ENCODE measurements around the gene GDPD3. TPM values are rescaled to one million over a fixed set of nuclear protein-coding genes. Genes with fewer than 3 reads are reported as not detected.

The GDPD3 gene
- total and polyA plus RNA-seq, 9 of the 15 experiments (the other 6 are each of a cell fraction or from before 2014, with no cell fraction given), result 0.47 to 3.9 (median 1.1) TPM

GRCh38 chr16:30096105-30096861, 17.1 kb downstream of the GDPD3 start, which contains the start of gene YPEL3:
Gene YPEL3 (minus strand): TSS chr16:30096213. CDS start chr16:30095482, 731 bp downstream.
- FAIRE-seq (peak; percentile 56), DNase-seq (ENCODE audit: extremely low read depth in 1 of 4, low spot score in 3 of 4) (peak; percentile 93 to 98 (median 98)), ATAC-seq (peak; percentile 73)
- CTCF ChIA-PET (ENCODE audit: low intra/inter-chr PET ratio), result no interaction called here
- intact Hi-C loops (cut with micrococcal nuclease), result loop anchor here (10.0 kb wide), 1 partner anchor 559 kb away; the partner anchor contains the start of genes FBRS and PRR14
- Histone ChIP-seq H3K27me3 (ENCODE audit: control insufficient read depth in 2 of 2, insufficient read depth in 2 of 2, low read length in 2 of 2) (no peaks in the 10 kb centered on the region), H3K4me1 (replicated peaks in 1 of 2; ENCODE audit: control insufficient read depth in 2 of 2, insufficient read depth in 2 of 2, low read length in 2 of 2) (peaks cover 28 to 51% of the 10 kb centered on the region in 2 experiments), H3K9ac (ENCODE audit: insufficient read depth in 1 of 2, low read depth in 2 of 2, low read length in 2 of 2) (peak within 1 kb of the TSS; percentile 71 to 91), H3K4me2 (ENCODE audit: insufficient read depth, low read length) (peak within 1 kb of the TSS; percentile 78), H3K36me3 (ENCODE audit: control insufficient read depth, insufficient read depth, low read length) (no peaks in the 10 kb centered on the region; the same call in 2 of the 3 replicates), H3K9me1 (ENCODE audit: control insufficient read depth, insufficient read depth, low read length) (no peaks in the 10 kb centered on the region), H3K27ac (ENCODE audit: extremely low read depth, low read depth, low read length) (peak within 1 kb of the TSS; percentile 88), H4K20me1 (replicated peaks; ENCODE audit: control insufficient read depth, insufficient read depth, low read length) (no peaks in the 10 kb centered on the region), H3K9me3 (replicated peaks; ENCODE audit: control insufficient read depth, insufficient read depth, low read depth, low read length) (peaks cover 21% of the 10 kb centered on the region), H3K79me2 (ENCODE audit: control insufficient read depth, insufficient read depth, low read length) (peaks cover 3% of the 10 kb centered on the region; the same call in 1 of the 3 replicates), H3K4me3 (peak within 1 kb of the TSS; percentile 33), H2AFZ (ENCODE audit: low read depth, low read length) (peak within 1 kb of the TSS; percentile 96)
- in situ Hi-C loops (cut with MboI), result no loop called here
- BruUV-seq (replicated peaks), result TSS peak; percentile 61
- POLR2A ChIA-PET, result interaction anchor here (1.0 to 1.7 kb wide), 5 partner anchors 15 to 22 kb away, joined by 3 to 5 read pairs (median 3); no protein-coding TSS in a partner anchor
- 28% methylated on average over 24 of the region's 77 CpGs for WGBS (ENCODE audit: insufficient coverage, low coverage, missing lambda C conversion rate)
- peak; percentile 50 for TF ChIP-seq POLR2B (IDR thresholded peaks at IDR 0.05; ENCODE audit: low read depth, partially characterized antibody)
- peak in 1 of 3 experiments; percentile 18 for TF ChIP-seq YY1 (IDR thresholded peaks at IDR 0.05; ENCODE audit: borderline replicate concordance in 1 of 3, control insufficient read depth in 1 of 3, extremely low read depth in 1 of 3, insufficient read depth in 3 of 3, insufficient read length in 1 of 3, insufficient replicate concordance in 2 of 3, low read depth in 1 of 3, low read length in 2 of 3)
- no peak for TF ChIP-seq ZNF436 (CRISPR knock-in tag; IDR thresholded peaks at IDR 0.05)
- no peak for TF ChIP-seq MECOM (CRISPR knock-in tag; IDR thresholded peaks at IDR 0.05)
- TF ChIP-seq MTA3 (IDR thresholded peaks at IDR 0.05; ENCODE audit: borderline replicate concordance), result 0 out of 2 replicates have a peak, but pooled peaks have one; percentile 50
- no peak for TF ChIP-seq CHD7 (IDR thresholded peaks at IDR 0.05; ENCODE audit: low read depth, low read length)
- TF ChIP-seq ZNF212 (CRISPR knock-in tag; IDR thresholded peaks at IDR 0.05), result no peak
- TF ChIP-seq RBM17 (IDR thresholded peaks at IDR 0.05; ENCODE audit: borderline replicate concordance, low read depth, low read length), result no peak

Measured in K562 (cell line).